Suprapubic skin (tissue), 4 donors: ENCODE results near the gene RASL12. TPM values are rescaled to one million over a fixed set of nuclear protein-coding genes. Genes with fewer than 3 reads are reported as not detected.

Source experiments
- DNase-seq, 2 donors: peaks; one replicate each; pipeline ENCODE4 v3.0.0-alpha.2; 2019; ENCODE audit warnings: low spot score in 2 of 2
- H3K27ac ChIP-seq: fragments of 200-600 bp; sonication (generic); one replicate; pipeline ENCODE4 v1.5.1; 2019
- H3K27me3 ChIP-seq: fragments of 200-600 bp; sonication (generic); one replicate; pipeline ENCODE4 v1.5.1; 2019
- H3K36me3 ChIP-seq: fragments of 200-600 bp; sonication (generic); one replicate; pipeline ENCODE4 v1.5.1; 2019
- H3K4me1 ChIP-seq: fragments of 200-600 bp; sonication (generic); one replicate; pipeline ENCODE4 v1.5.1; 2019
- H3K4me3 ChIP-seq: fragments of 200-600 bp; sonication (generic); one replicate; pipeline ENCODE4 v1.5.1; 2019; ENCODE audit warnings: mild to moderate bottlenecking
- H3K9me3 ChIP-seq: fragments of 200-600 bp; sonication (generic); one replicate; pipeline ENCODE4 v1.5.1; 2019
- CTCF ChIP-seq, 2 donors: fragments of 200-600 bp in 1 of 2; fragments of 450-650 bp in 1 of 2; sonication (generic) in 1 of 2; IDR thresholded peaks; one replicate each; pipeline ENCODE4 v1.5.1; 2016 to 2019; ENCODE audit warnings: antibody characterized with exemption in 2 of 2, mild to moderate bottlenecking in 1 of 2, moderate library complexity in 1 of 2
- EP300 ChIP-seq: sonication (generic); formaldehyde crosslinking; IDR thresholded peaks from one replicate; pipeline ENCODE4 v1.6.1; 2017; ENCODE audit warnings: antibody characterized with exemption
- POLR2A ChIP-seq, 2 donors: fragments of 450-650 bp; IDR thresholded peaks; one replicate each; pipeline ENCODE4 v1.6.1; 2017; ENCODE audit warnings: antibody characterized with exemption in 2 of 2, mild to moderate bottlenecking in 2 of 2, moderate library complexity in 2 of 2
- POLR2AphosphoS5 ChIP-seq, 3 donors: sonication (generic); formaldehyde crosslinking; IDR thresholded peaks; one replicate each; pipeline ENCODE4 v1.6.1; 2017; ENCODE audit warnings: antibody characterized with exemption in 3 of 3
- whole genome bisulfite sequencing: methylation state at CpG from one replicate; pipeline ENCODE4 v1.1.5; 2018; 5-methylcytosine and 5-hydroxymethylcytosine counted together
- total RNA-seq, 4 donors: library from RNA; depleted of rRNA; stranded (reverse); fragments of >200 nt; gene quantifications; one replicate each; pipeline ENCODE4 v1.1.0, GENCODE V29; 2016

RASL12 gene
- total RNA-seq, 4 donors from 2014 or later = 4.8 to 9.7 (median 6.7) TPM

DNA sequence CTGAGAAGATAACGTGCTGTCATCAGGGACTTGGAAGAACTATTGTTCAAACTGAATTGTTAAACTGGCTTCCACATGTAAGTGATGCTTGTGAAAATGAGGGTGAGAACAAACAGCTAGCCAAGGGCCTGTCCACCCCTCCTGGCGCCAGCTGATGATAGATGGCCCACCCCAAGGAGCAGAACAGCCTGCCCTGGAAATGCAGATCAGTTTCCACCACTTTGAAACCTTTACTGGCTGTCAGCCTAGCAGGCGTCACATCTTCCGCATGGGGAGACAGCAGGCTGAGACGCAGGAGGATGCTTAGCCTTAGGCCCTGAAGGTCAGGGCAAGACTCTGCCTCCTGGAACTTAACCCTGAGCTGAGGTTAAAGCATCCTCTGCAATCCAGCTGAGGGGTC is 29.0 kb downstream of the RASL12 start:
- H3K36me3 ChIP-seq = no peaks in the 10 kb centered on the region
- no peak overlapping the region for H3K4me3 ChIP-seq
- DNase-seq = no peak
- H3K9me3 ChIP-seq = no peaks in the 10 kb centered on the region
- H3K4me1 ChIP-seq = peaks cover 2% of the 10 kb centered on the region
- WGBS = 89% methylated on average over 3 of the region's 5 CpGs
- TF ChIP-seq EP300 (no peak), CTCF (IDR thresholded peaks at IDR 0.05) (no peak), POLR2AphosphoS5 (IDR thresholded peaks at IDR 0.05) (no peak), POLR2A (IDR thresholded peaks at IDR 0.05) (no peak)
- no peaks in the 10 kb centered on the region for H3K27me3 ChIP-seq
- no peak overlapping the region for H3K27ac ChIP-seq

- 97% methylated on average over 3 of the region's 3 CpGs for WGBS
- Histone ChIP-seq H3K27ac (no peak overlapping the region), H3K4me3 (no peak overlapping the region), H3K36me3 (no peaks in the 10 kb centered on the region), H3K27me3 (no peaks in the 10 kb centered on the region), H3K9me3 (no peaks in the 10 kb centered on the region), H3K4me1 (peaks cover 6% of the 10 kb centered on the region)
- TF ChIP-seq POLR2A (IDR thresholded peaks at IDR 0.05) (no peak), EP300 (no peak), POLR2AphosphoS5 (IDR thresholded peaks at IDR 0.05) (no peak), CTCF (IDR thresholded peaks at IDR 0.05) (no peak)
- no peak for DNase-seq
Observed at GRCh38 chr15:65038428-65038827, 29.4 kb downstream of the RASL12 start.

DNA sequence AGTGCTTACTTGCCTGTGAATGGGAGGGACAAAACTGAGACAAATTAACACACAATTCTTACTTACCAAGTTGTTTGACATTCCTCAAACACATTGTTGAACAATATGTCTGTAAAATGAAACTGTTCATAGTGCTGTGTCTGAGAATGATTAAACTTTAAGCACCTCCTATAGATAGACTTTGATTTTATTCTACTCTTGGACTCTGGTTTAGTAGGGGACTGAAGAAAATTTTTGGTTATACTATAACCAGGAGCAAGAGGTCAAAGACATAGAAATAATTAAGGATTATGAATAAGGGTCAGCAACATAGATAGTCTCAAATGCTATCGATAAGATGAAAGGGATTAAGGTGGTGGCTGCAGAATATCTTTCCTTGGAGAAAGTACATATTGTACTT is 30.5 kb downstream of the RASL12 start:
- TF ChIP-seq POLR2AphosphoS5 (IDR thresholded peaks at IDR 0.05) (no peak), EP300 (no peak), POLR2A (IDR thresholded peaks at IDR 0.05) (no peak), CTCF (IDR thresholded peaks at IDR 0.05) (no peak)
- H3K36me3 ChIP-seq = no peaks in the 10 kb centered on the region
- 87% methylated on average over 1 of the region's 1 CpG for WGBS
- peaks cover 12% of the 10 kb centered on the region for H3K4me1 ChIP-seq
- H3K27ac ChIP-seq = no peak overlapping the region
- H3K9me3 ChIP-seq = no peaks in the 10 kb centered on the region
- no peak for DNase-seq
- no peak overlapping the region for H3K4me3 ChIP-seq
- no peaks in the 10 kb centered on the region for H3K27me3 ChIP-seq

GRCh38 chr15:65034719-65035118 is 33.1 kb downstream of the RASL12 start:
- Histone ChIP-seq H3K27me3 (no peaks in the 10 kb centered on the region), H3K4me3 (no peak overlapping the region), H3K9me3 (no peaks in the 10 kb centered on the region), H3K27ac (no peak overlapping the region), H3K36me3 (no peaks in the 10 kb centered on the region), H3K4me1 (peaks cover 12% of the 10 kb centered on the region)
- TF ChIP-seq EP300 (no peak), POLR2AphosphoS5 (IDR thresholded peaks at IDR 0.05) (no peak), CTCF (IDR thresholded peaks at IDR 0.05) (no peak)
- DNase-seq = no peak
- WGBS = 93% methylated on average over 11 of the region's 11 CpGs

DNA sequence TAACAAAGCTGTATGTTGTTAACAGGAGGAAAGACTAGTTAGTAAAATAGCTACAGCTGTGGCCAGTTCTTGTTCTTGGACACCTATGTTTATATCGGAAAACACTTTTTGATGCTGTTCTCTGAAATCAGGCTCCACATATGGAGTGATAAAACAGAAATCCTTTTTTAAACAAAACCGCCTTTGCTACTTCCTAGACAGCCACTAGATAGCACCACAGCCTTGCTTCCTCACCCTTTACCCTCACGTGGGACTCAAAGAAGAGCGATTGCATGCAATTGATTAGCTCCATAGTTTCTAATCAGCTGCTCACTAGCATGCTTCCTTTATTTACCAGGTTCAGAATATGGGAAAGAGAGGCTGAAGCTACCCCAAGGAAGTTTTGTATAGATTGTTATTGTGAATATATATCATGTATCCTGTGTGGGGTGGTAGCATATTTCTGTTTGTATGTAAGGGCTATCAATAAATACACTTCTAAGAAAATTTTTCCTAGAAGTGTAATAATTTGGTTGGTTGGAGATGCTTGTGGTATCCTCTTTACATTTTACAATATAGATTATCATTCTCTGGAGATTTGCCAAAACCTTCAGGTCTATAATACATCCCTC is 34.0 kb downstream of the RASL12 start:
- Histone ChIP-seq H3K4me3 (no peak overlapping the region), H3K9me3 (no peaks in the 10 kb centered on the region), H3K4me1 (peaks cover 14% of the 10 kb centered on the region), H3K27ac (no peak overlapping the region), H3K36me3 (no peaks in the 10 kb centered on the region), H3K27me3 (no peaks in the 10 kb centered on the region)
- TF ChIP-seq CTCF (IDR thresholded peaks at IDR 0.05) (peak in 1 of 2 donors; percentile 28), EP300 (no peak), POLR2A (IDR thresholded peaks at IDR 0.05) (no peak), POLR2AphosphoS5 (IDR thresholded peaks at IDR 0.05) (no peak)
- no peak for DNase-seq
- WGBS = 6% methylated on average over 4 of the region's 4 CpGs
